Pancreas (tissue), 10 donors: Measurements from ENCODE around the gene TP53BP2. TPM values are rescaled to one million over a fixed set of nuclear protein-coding genes. Genes with fewer than 3 reads are reported as not detected.

ENCODE experiments used
- ATAC-seq, 4 donors: fragments of 200-7000 bp; cut with Tn5 transposase; one replicate each; pipeline versions ENCODE4 v1.8.0 to v1.9.1; 2020; ENCODE audit warnings: mild to moderate bottlenecking in 4 of 4, moderate library complexity in 4 of 4
- DNase-seq, 6 donors: peaks; one replicate each; pipeline ENCODE4 v3.0.0-alpha.2; 2020
- FAIRE-seq: peaks from 2 replicates; lab custom pipeline; 2012; peaks lifted over from hg19 to GRCh38; lab: Jason Lieb, UNC
- H3K27ac ChIP-seq, 4 donors: fragments of 200-600 bp; sonication (generic); 1 replicate in 3 of 4; 2 replicates in 1 of 4; pipeline versions ENCODE4 v1.5.0 to v1.8.0; 2020
- H3K27me3 ChIP-seq, 4 donors: fragments of 200-600 bp; one replicate each; pipeline ENCODE4 v1.8.0; 2021
- H3K36me3 ChIP-seq, 3 donors: fragments of 200-600 bp; sonication (generic) in 1 of 3; one replicate each; pipeline versions ENCODE4 v1.5.0 to v1.8.0; 2020 to 2021
- H3K4me1 ChIP-seq, 3 donors: fragments of 200-600 bp; one replicate each; pipeline ENCODE4 v1.8.0; 2021
- H3K4me3 ChIP-seq, 4 donors: fragments of 200-600 bp; sonication (generic) in 2 of 4; one replicate each; pipeline versions ENCODE4 v1.5.0 to v1.8.0; 2020 to 2021
- H3K9me3 ChIP-seq, 4 donors: fragments of 200-600 bp; one replicate each; pipeline ENCODE4 v1.8.0; 2021
- WGBS, 2 donors: extraction: QIAGEN DNeasy Blood & Tissue Kit; methylation state at CpG; one replicate each; pipeline ENCODE4 v1.1.7; 2013; 5-methylcytosine and 5-hydroxymethylcytosine counted together
- intact Hi-C, 3 donors: fragments of 100-400 bp; cut with DNase I; formaldehyde crosslinking; loops; one replicate each; pipeline versions ENCODE4 v1.11.1 to v1.14.2; 2022
- polyA plus RNA-seq, 2 donors: library from polyadenylated mRNA; stranded (reverse); fragments of 200-250 nt; gene quantifications; one replicate each; pipeline ENCODE4 v1.2.3, GENCODE V29; 2013
- total RNA-seq, 6 donors: library from RNA; stranded (reverse); fragmentation: NEBNext Ultra II Directional in 4 of 6; extraction: Animal tissue kit (Norgen Biotek cat#: 25700) in 4 of 6; gene quantifications; one replicate each; pipeline versions ENCODE4 v1.2.1 to v1.2.4, GENCODE V29; 2021 to 2023
- TF ChIP-seq, protein P1 (sequence below), 4 donors: fragments of 200-600 bp; sonication (generic) in 3 of 4; IDR thresholded peaks; one replicate each; pipeline versions ENCODE4 v1.5.0 to v1.8.0; 2021; ENCODE audit warnings: antibody characterized with exemption in 4 of 4
- donor health status: healthy with polysubstance abuse.
- donor health status: DM: no; HTN: no; CAD: no; lungs with moderate emphysema.
- donor health status: DM: no; HTN: no; CAD: no.
- donor health status: control.
- donor health status: control.
- donor health status: Bipolar disorder and iron deficiency.
- donor health status: DM: yes; HTN: yes; CAD: no.
- donor health status: DM: no; HTN: no; CAD: no.
- donor health status: DM: no; HTN: no; CAD: no.
- donor health status: DM: yes; HTN: yes; CAD: no.

TP53BP2 gene
- total and polyA plus RNA-seq, 8 donors: 5.5 to 31.7 (median 14.1) TPM

DNA sequence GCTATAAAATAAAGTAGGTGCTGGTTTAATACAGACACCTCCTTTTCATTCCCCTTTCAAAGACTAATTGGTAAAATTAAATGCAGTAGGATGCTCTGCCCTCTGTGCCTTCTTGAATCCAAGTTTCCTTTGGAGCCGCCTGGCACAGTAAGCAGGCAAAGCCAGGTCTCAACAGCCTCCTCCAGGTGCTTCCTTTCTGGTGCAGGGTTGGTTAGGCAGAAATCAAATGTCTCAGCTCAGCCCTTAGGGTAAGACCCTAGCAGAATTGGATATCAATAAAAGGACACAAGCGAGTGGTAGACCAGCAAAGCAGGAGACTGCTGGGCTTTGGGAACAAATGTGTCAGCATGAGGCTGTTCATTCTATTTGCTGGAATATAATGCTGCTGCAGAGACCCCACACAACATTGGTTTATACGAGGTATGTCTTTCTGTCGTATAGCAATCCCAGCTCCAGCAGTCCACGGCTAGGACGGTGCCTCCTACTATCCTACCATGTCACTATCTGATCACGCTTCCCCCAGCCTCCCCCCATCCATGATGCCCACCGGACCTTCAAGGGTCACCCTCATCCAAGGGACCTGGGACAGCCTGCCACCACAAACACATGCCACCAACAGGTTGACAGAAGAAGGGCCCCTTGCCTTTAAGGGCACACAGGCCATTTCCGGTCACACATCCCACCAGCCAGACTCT, 75.0 kb downstream of the TP53BP2 start:
- Histone ChIP-seq H3K27ac (peak overlapping the region in 2 of 4 donors; percentile 39 to 55), H3K27me3 (no peaks in the 10 kb centered on the region), H3K4me3 (no peak overlapping the region), H3K9me3 (no peaks in the 10 kb centered on the region), H3K4me1 (peaks cover 0 to 5% (median 0%) of the 10 kb centered on the region in 3 donors), H3K36me3 (peaks cover 0 to 49% (median 13%) of the 10 kb centered on the region in 3 donors)
- TF ChIP-seq, protein P1, sequence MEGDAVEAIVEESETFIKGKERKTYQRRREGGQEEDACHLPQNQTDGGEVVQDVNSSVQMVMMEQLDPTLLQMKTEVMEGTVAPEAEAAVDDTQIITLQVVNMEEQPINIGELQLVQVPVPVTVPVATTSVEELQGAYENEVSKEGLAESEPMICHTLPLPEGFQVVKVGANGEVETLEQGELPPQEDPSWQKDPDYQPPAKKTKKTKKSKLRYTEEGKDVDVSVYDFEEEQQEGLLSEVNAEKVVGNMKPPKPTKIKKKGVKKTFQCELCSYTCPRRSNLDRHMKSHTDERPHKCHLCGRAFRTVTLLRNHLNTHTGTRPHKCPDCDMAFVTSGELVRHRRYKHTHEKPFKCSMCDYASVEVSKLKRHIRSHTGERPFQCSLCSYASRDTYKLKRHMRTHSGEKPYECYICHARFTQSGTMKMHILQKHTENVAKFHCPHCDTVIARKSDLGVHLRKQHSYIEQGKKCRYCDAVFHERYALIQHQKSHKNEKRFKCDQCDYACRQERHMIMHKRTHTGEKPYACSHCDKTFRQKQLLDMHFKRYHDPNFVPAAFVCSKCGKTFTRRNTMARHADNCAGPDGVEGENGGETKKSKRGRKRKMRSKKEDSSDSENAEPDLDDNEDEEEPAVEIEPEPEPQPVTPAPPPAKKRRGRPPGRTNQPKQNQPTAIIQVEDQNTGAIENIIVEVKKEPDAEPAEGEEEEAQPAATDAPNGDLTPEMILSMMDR (IDR thresholded peaks at IDR 0.05): no peak
- 93 to 96% methylated on average over 9 of the region's 9 CpGs for WGBS, 2 donors
- FAIRE-seq (no peak), DNase-seq (peak in 1 of 6 donors; percentile 6), ATAC-seq (no peak)
- intact Hi-C loops: no loop called here

DNA sequence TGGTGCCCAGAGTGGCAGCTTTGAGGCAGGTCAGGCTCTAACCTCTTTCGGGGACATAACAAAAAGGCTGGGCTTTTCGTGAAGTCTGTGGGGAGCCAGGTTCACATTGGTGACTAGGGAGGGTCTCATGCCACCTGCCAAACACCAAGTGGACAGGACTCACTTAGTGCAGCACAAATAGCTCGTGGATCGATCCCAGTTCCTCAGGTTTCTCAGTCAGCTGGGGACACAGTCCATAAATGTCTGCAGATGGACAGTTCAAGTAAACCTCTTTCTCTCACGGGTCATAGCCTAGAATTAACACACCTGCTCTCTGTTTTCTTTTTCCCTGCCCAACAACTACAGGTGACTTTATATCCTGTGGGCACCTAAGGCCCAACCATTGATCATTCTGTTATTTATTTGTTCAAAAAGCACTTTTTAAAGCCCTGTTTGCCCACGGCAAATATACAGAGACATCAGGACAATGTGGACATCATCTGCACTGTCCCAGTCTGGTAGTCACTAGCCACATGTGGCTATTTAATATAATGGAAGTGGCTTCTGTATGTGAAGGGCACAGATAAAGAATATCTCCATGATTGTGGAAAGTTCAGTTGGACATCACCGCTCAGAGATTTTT, 79.9 kb downstream of the TP53BP2 start:
- peaks cover 0 to 43% (median 4%) of the 10 kb centered on the region in 3 donors for H3K36me3 ChIP-seq
- H3K27ac ChIP-seq: no peak overlapping the region
- ATAC-seq (peak; percentile 27 to 53 (median 36)), FAIRE-seq (no peak), DNase-seq (no peak)
- H3K27me3 ChIP-seq: no peaks in the 10 kb centered on the region
- WGBS, 2 donors: 45 to 49% methylated on average over 7 of the region's 7 CpGs
- no peak overlapping the region for H3K4me3 ChIP-seq
- no peaks in the 10 kb centered on the region for H3K4me1 ChIP-seq
- intact Hi-C loops: no loop called here
- H3K9me3 ChIP-seq: no peaks in the 10 kb centered on the region
- TF ChIP-seq, protein P1 (IDR thresholded peaks at IDR 0.05): no peak

DNA sequence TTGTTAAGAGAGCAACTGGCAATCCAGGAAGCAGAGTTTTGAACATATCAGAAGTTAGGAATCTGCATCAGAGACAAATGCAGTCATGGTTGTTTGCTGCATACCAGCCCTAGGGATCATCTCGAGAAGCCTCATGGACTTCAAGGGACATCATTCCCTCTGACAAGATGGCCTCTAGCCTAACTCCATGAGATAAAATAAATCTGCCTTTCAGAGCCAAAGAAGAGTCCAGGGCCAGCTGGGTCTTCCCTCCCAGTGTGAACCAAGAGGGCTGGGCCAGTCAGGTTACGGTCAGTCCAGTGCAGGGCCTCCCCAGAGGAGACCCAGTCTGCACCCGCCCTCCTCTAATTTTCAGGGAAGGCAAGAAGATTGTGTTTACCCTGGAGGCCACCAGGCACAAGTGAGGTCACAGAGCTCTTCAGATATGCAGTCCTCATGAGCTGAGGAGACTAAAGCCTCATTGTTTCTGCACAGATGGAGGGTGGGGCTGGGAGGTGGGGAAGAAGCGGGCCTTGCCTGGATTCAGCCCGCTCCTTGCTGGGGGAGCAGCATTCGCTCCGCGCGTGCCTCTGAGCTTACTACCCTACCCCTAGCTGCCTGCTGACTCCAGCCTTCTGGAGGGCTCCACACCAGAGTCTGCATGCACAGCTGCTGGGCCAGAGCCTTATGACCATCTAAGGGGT, 80.6 kb downstream of the TP53BP2 start:
- H3K9me3 ChIP-seq: no peaks in the 10 kb centered on the region
- ATAC-seq: peak; percentile 40 to 72 (median 57)
- intact Hi-C loops: no loop called here

DNA sequence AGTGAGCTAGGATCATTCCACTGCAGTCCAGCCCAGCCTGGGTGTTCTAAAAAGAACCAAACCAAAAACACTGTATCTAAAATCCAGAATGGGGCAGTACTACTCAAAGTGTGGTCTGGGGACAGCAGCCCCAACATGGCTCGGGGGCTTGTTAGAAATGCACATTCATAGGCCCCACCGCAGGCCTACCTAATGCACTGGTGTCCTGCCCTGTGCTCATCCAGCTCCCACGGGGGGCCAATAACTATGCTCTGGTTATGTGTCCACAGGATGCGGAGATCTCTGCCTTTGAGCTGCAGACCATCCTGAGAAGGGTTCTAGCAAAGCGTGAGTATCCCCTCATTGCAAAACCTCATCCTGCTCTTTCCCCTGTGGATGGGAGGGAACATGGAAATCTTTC, 81.9 kb downstream of the TP53BP2 start:
- H3K36me3 ChIP-seq: peaks cover 0 to 41% (median 4%) of the 10 kb centered on the region in 3 donors
- no peak for FAIRE-seq
- H3K9me3 ChIP-seq: no peaks in the 10 kb centered on the region
- no peak overlapping the region for H3K4me3 ChIP-seq
- intact Hi-C loops: no loop called here
- H3K4me1 ChIP-seq: no peaks in the 10 kb centered on the region
- no peak overlapping the region for H3K27ac ChIP-seq
- no peak for DNase-seq
- ATAC-seq: no peak
- H3K27me3 ChIP-seq: no peaks in the 10 kb centered on the region
- TF ChIP-seq, protein P1 (IDR thresholded peaks at IDR 0.05): no peak
- WGBS, 2 donors: 93 to 95% methylated on average over 5 of the region's 5 CpGs

More for the DNA sequence above, 80.6 kb downstream of the TP53BP2 start:
- Histone ChIP-seq H3K27me3 (no peaks in the 10 kb centered on the region), H3K36me3 (peaks cover 0 to 43% (median 4%) of the 10 kb centered on the region in 3 donors), H3K27ac (no peak overlapping the region), H3K4me1 (no peaks in the 10 kb centered on the region), H3K4me3 (no peak overlapping the region)
- TF ChIP-seq, protein P1 (IDR thresholded peaks at IDR 0.05): no peak
- WGBS, 2 donors: 74% methylated on average over 9 of the region's 9 CpGs
- FAIRE-seq: no peak
- no peak for DNase-seq
